CMK (cell line): Measurements from ENCODE around the gene NOC2L.

ENCODE experiments used
- DNase-seq: peaks from one replicate; pipeline ENCODE4 v3.0.0-alpha.2; 2010; ENCODE audit warnings: low read depth

Gene NOC2L

DNA sequence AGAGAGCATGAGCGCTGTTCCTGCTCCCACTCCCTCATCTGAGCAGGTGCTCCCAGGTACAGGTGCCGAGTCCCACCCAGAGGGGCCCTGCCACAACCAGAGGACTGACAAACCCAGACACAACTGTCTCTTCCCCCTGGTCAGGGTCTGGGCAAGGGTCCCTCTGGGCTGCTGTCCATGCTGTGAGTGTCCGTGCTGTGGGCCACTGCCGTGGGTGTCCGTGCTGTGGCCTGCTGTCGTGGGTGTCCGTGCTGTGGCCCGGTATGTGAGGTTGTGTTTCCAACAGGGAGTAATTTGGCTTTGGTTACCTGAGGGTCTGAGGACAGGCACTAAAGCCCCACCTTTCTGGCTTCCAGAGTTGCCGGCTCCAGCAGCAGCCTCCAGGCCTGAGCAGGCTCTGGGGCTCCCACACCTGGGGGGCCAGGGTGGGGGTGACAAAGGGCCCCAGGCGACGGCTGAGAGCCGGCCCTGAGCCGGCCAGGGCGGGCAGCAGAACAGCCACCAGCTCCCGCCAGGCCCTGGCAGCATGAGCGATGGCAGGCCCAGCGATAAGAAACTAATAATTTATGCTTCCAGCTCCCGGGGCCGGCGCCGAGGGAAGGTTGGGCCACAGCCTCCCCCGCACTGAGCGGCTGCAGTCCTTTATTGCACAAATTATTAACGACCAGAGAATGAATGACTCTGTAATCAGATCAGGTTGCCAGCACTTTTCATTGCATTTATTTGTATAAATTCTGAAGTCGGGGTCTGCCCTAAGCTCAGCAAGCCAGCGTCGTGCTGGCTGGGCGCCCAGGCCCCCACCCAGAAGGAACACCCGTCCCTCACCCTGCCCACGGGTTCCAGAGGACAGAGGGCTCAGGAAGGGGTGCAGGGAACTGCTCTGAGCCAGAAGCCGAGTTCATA, 42.6 kb downstream of the NOC2L start:
- DNase-seq = no peak

DNA sequence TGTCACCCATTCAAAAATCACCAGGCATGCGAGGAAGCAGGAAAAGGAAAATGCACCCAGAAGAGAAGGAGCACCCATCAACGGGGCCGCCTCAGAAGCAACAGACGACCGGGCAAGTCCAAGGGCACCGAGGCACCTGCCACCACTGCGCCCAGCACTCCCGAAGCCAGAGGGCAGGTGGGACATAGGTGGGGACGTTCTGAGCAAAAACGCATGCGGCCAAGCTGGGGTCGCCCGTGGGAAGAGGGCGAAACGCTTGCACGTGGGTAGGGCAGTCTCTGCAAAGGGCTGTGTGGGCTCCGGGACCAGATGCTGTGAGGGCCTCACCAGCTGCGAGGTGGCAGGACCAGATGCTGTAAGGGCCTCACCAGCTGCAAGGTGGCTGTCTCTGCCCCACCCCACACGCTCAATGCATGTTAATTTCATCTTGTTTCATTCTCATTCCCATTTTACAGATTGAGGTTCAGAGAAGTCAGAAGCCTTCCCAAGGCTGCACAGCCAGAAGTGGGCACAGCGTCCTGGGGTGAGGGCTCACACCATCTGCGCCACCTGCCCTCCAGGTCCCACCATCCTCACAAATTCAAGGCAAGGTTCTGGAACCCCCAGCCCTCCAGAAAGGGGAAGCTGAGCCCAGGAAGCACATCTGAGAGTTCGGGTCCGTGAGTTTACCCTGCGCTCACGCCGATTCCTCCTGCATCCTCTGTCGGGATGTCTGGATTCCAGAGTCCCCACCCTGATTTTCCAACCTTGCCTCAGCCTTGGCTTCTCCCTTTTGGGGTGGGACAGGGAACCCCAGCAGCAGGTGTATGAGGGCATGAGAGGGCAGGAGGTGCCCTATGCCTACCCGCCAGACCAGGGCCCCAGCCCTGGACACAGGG, 43.5 kb downstream of the NOC2L start:
- DNase-seq = no peak

GRCh38 chr1:914891-915280, 44.2 kb downstream of the NOC2L start:
- no peak for DNase-seq

DNA sequence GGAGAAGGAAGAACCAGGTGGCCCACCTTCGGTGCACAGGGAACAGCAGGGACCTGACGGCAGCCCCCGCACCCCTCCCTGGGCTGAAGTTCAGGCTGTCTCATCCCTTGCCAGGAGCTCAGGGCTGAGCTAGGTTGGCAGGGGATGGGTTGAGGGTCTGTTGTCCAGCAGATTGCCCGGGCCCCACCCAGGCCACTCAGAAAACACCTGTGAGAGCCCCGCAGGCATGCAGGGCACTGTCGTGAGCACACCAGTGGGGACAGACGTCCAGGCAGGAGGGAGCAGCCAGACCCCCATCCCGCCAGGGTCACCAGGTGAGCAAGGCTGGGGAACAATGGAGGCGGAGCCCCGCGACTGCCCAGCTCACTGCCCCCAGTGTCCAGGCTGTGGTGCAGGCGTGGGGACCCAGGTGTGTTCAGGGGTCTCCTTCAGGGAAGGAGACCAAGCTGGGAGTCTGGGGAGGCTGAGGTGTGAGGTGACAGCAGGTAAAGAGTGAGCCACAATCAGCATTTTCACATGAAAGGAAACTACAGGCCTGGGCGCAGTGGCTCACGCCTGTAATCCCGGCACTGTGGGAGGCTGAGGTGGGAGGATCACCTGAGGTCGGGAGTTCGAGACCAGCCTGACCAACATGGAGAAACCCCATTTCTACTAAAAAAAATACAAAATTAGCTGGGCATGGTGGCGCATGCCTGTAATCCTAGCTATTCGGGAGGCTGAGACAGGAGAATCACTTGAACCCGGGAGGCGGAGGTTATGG, 44.7 kb downstream of the NOC2L start:
- DNase-seq = no peak

DNA sequence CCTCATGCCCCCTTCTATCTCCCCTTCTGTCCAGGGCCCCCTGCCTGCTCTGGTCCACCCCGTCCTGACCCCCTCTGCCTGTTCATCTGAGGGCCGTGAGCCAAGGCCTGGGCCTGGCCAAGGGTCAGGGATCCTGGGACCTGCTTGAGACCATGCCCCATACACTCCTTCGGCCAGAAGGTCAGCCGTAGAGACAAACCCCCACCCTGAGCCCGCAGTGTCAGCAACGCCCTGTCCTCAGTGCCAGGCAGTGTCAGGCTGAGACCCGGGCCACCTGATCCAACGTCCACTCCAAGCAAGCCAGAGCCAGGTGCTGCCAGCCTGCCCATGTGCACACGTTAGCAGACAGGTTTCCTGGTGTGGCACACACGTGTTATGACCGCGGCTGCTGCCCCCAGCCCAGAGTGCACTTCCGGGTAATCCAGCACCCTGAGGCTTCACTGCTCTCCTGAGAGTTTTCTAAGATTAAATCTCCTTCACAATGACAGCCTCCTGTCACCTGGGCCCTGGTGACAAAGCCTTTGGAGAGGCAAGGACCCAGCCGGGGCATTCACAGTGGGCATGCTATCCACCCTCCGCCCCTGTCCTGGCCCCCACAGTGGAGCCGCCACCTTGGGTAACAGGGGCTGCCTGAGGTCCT, 45.4 kb downstream of the NOC2L start:
- DNase-seq = no peak

DNA sequence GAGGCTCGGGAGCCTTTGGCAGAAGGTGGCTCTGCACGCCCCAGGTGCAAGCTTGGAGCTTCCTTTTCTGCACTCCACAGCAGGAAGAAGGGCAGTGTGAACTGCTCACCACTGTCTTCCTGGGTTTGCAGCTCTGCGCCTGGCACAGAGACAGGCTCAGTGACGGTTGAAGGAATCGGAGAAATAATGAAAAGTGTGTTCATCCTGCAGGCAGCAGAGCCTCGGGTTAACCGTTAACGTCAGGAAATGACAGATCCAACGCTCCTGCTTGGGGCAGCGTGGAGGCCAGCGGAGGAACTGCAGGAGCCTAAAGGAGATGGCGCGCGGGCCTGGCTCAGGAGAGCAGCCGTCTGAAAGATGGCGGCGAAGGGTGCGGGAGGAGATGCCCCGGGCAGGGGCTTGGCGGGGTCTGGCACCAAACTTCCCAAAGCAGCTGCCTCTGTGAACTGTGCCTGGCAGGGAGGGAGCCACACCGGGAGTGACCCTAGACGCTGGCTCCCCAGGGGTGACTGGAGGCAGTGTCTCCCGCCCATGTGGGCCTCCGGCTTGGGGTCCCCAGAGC, 46.2 kb downstream of the NOC2L start:
- DNase-seq = no peak

- no peak for DNase-seq
These were observed 46.9 kb downstream of the NOC2L start for GRCh38 chr1:911875-912739.

DNA sequence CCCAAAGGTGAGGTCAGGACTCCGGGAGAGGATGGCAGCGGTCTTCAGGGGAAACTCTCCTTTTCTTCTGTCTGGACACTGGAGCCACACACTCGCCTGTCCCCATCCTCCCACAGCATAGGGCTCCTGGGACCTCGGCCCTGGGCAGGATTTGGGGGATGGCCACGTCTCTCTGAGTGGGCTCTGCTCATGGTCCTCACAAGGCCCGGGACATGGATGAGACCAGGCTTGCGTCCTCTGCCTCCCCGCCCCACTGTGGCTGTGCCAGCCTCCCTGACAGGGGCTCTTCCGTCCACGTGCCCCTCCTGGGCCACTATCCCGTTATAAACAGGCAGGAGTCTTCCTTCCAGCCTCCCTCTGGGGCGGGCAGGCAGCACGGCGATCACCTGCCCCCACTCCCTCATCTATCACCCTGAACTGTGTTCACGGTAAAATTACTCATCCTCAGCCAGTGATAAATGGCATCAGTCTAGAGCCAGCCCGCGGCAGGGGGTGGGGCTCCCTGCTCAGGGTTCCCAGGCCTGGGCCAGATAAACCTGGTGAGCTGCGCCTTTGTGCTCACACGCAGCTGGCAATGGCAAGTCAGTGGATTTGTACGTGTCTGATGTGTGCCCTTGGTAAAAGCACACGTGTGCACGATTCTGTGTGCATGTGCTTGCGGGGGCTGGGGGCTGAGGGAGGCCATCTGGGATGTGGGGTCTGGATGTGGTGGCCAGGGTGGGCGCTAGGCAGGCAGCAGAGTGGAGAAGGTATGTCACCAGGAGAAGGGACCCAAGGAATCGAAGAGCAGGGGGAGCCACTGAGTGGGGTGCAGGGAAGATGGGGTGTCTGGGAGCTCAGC, 48.0 kb downstream of the NOC2L start:
- DNase-seq = no peak

- no peak for DNase-seq
These were observed 48.7 kb downstream of the NOC2L start for GRCh38 chr1:910311-910880.

- DNase-seq = no peak
These were observed 49.2 kb downstream of the NOC2L start for GRCh38 chr1:909861-910310.

GRCh38 chr1:908661-909060, 50.4 kb downstream of the NOC2L start:
- DNase-seq = no peak

DNA sequence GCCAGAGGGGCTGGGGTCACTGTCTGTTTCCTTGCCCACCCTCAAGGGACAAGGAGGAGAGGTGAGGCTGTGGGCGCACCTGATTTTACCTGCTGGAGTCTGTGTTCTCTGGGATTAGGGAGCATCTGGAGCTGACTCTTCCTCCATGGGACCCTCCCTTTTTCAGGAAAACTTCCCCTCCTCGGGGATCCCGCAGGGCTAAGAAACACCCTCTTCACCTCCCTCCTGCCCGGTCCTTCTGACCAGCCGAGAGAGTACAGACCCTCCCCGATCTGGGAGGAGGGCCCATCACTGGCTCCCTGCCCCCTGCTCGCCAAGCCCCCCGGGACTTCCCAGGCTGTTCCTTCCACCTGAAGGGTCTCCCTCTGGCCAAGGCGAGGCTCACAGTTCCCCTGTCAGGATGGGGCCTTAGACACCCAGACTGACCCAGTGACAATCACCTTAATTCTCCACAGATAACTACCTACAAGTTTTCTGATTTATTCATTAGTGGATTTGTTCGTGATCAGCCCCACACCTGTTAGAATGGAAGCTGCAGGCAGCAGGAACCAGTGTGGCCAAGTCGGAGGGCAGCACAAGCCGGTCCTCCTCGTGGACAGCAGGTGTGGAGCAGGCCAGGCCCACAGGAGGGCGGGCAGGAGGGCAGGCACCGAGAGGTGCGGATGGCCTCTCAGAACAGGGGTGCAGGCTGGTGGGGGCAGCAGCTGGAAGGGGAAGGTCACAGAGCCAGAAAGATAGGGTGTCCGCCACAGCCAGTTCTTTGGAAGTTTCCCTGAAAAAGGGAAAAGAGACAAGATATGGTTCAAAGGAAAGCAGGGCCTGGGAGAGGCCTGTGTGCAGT, 51.2 kb downstream of the NOC2L start:
- no peak for DNase-seq

- DNase-seq = no peak
These were observed 52.2 kb downstream of the NOC2L start for GRCh38 chr1:906600-907420.

DNA sequence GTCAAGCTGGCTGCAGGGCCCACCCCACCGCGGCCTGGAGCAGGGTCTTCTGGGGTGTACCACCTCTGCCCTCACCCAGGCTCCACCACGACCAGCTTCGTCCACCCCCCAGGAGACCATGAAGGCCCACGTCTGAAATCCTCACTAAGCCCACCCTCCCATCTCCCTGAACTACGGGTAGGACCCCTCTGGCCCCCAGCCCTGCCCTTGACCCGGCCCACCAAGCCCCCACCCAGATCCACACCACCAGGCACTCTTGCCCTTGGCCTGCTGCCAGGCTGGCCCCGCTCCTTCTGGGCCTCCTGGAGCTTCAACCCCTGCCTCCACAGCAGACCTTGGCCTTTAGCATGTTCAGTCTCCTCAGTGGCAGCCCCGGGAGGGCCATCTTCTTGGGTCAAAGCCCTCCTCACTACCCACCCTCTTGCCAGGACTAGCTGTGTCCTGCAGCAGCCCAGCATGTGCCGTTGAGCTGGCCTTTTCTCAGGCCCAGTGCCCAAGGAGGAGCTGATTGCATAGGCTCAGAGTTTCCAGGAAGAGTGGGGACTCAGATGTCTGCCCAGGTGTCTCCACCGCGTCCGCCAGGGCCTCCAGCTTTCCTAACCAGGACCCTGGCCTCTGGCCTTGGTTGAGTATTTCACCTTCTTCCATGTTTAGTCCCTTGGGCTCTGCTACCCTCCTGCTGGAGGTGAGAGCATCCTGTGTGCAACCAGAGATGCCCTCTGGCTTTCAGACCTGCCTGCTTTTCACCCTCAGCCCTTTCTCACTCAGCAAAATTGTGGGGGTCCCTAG, 53.1 kb downstream of the NOC2L start:
- DNase-seq = no peak

GRCh38 chr1:905071-905749, 53.8 kb downstream of the NOC2L start:
- no peak for DNase-seq
